HG03060 (cell line): ENCODE data around the gene ABCG1.
"Not testable (repeated sequence)": the region's sequence is repeated elsewhere in the genome, so short reads cannot be mapped to it uniquely, and the experiment has no call there.

Source experiments
- ATAC-seq: cut with Tn5 transposase; IDR thresholded peaks from one replicate; pipeline ENCODE4 v1.9.1; 2021; ENCODE audit warnings: low read depth, moderate number of reproducible peaks; ENCODE audit not compliant: unreplicated experiment

ABCG1 gene

DNA sequence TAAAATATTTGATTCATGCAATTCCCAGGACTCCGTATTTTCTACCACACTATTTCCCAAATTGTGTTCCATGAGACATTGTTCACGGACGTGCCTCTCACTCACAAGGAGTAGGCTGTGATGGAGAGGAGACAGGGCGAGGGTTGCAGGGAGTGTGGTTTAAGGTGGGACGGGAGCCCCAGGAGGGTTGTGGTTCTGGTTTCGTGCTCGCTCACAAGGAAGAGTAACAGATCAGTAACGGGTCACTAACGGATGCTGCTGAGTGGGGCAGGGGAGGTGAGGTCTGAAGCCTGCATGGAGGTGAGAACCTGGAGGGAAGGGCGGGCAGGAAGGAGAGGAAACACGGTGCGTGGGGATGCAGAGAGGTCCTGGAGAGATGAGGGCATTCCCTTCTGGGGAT is 67.5 kb downstream of the ABCG1 start:
- no peak for ATAC-seq

DNA sequence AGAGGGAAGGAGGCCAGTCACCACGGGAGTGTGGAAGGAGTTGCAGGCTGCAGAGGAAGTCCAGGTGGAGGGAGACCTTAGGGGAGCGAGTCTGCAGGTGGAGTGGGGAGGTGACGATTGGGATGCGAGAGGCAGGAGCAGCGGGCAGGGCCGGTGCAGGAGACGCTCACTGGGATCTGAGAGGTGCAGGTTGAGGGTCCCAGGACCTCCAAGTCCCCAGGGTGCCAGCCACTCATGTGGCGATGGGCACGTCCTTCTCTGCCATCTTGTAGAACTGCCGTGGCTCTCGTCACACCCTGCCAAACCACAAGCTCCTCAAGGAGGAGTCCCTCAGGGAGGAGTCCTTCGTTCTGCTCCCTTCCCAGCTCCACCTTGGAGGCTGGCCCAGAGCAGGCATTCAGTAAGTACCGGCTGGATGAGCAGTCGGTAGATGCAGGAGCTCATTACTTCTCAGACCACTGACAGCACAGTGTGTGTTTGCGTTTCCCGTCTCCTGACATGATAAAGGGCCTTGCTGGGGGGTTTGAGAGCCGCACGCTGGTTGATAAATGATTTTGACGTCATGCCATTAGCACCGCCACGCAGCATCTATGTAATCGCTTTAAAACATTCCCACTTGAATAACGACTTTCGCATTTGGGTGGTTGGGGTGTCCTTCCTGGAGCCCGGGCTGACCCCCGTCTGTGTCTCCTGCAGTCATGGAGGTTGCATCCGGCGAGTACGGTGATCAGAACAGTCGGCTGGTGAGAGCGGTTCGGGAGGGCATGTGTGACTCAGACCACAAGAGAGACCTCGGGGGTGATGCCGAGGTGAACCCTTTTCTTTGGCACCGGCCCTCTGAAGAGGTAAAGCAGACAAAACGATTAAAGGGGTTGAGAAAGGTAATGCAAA is 68.5 kb downstream of the ABCG1 start:
- ATAC-seq, result no peak

DNA sequence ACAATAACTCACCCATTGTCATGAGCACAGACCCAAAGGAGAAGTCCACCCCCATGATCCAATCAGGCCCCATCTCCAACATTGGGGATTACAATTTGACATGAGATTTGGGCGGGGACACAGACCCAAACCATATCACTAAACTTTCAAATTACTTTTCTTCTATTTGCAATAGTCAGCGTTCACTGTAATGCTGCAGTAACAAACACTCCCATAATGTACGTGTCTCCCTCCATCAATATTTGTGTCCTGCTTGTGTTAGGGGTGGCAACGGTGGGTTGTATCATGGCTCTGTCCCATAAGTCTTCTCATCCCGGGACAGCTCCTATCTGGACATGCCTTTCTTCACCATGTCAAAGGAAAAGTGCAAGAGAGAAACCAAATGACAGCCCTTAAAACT is 70.0 kb downstream of the ABCG1 start:
- no peak for ATAC-seq

DNA sequence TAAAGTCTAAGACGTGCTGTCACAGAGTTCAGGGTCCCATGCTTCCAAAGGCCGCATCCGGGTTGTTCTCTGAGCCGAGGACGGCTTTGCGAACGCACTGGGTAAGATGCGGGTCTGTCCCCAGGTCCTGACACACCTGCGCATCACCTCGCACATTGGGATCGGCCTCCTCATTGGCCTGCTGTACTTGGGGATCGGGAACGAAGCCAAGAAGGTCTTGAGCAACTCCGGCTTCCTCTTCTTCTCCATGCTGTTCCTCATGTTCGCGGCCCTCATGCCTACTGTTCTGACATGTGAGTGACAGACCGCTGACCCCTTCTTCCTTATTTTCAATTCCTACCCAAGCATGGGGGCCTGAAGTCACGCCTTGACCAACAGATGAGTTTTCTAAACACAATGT is 71.0 kb downstream of the ABCG1 start:
- ATAC-seq, result no peak

- ATAC-seq, result no peak
These were observed 71.6 kb downstream of the ABCG1 start for GRCh38 chr21:42290505-42290904.

DNA sequence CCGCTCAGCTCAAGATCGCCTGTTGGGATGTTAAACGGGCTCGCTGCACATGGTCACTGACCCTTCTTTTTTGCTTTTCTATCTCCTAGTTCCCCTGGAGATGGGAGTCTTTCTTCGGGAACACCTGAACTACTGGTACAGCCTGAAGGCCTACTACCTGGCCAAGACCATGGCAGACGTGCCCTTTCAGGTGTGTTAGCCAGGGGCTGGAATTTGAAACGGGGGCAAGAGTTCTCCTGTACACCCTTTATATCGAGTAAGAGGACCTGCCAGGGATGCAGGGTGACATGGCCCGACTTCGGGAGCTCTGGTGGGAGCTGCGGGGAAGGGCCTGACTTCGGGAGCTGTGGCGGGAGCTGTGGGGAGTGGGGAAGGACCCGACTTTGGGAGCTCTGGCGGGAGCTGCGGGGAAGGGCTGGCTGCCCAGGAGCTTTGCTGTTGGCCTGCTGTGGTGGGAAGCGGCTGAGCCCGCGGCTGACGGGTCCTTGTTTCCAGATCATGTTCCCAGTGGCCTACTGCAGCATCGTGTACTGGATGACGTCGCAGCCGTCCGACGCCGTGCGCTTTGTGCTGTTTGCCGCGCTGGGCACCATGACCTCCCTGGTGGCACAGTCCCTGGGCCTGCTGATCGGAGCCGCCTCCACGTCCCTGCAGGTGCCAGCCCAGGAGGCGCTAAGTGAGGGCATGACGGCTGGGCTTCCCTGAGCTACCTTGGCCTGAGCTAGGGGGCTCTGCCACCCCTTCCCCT is 72.2 kb downstream of the ABCG1 start:
- ATAC-seq, result no peak

- no peak for ATAC-seq
These were observed 73.0 kb downstream of the ABCG1 start for GRCh38 chr21:42291751-42292562.

DNA sequence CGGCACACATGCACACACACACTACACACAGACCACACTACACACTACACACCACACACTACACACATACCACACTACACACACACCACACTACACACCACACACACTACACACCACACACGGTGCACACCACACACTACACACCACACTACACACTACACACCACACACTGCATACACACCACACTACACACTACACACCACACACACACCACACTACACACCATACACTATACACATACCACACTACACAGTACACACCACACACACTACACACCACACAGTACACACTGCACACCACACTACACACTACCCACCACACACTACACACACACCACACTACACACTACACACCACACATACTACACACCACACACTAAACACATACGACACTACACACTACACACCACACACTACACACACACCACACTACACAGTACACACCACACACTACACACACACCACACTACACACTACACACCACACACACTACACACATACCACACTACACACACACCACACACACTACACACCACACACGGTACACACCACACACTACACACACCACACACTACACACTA is 73.7 kb downstream of the ABCG1 start:
- not testable (repeated sequence) for ATAC-seq

- no peak for ATAC-seq
These were observed 74.8 kb downstream of the ABCG1 start for GRCh38 chr21:42293649-42294272.

DNA sequence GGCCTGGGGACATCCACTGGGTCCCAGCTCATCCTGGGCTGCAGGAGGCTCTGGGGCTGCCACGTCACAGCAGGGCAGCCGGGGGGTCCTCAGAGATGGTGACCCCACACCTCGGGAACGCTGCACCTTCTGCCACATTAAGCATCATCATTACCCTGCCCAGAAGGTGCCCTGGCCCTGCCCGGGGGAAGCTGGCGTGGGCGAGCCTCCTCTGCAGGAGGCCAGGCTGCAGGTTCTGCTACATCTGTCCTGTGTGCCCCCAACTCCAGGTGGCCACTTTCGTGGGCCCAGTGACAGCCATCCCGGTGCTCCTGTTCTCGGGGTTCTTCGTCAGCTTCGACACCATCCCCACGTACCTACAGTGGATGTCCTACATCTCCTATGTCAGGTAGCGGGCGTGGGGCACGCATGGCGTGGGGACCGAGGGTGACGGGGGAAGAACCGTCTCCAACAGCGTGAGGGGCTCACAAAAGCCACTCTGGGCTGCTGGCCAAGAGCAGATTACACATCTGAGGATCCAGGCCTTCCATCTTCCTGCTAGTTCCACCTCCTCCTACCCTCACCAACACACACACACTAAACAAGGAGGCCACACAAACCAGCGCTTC is 75.4 kb downstream of the ABCG1 start:
- no peak for ATAC-seq

GRCh38 chr21:42295845-42296244 is 76.9 kb downstream of the ABCG1 start:
- no peak for ATAC-seq

GRCh38 chr21:42296501-42296900 is 77.6 kb downstream of the ABCG1 start:
- ATAC-seq, result no peak

GRCh38 chr21:42297377-42297776 is 78.4 kb downstream of the ABCG1 start:
- no peak for ATAC-seq

DNA sequence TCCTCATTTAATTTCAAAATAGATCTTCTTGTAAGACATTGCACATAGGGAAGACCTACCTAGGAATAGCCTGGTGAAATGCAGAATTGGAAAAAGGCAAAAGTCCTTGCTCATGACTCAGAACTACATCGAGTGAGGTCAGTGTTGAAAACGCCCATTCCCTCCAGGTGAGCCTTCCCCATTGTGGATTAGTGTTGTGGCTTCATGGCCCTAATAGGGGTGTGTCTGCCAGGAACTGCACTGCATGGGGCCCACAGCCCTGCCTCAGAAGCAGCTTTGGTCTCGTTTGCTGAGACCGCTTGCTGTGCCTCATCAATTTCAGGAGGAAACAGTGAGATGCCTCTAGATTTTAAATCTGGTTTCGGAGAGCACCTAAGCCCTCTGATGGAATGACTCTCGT is 79.3 kb downstream of the ABCG1 start:
- ATAC-seq, result no peak

DNA sequence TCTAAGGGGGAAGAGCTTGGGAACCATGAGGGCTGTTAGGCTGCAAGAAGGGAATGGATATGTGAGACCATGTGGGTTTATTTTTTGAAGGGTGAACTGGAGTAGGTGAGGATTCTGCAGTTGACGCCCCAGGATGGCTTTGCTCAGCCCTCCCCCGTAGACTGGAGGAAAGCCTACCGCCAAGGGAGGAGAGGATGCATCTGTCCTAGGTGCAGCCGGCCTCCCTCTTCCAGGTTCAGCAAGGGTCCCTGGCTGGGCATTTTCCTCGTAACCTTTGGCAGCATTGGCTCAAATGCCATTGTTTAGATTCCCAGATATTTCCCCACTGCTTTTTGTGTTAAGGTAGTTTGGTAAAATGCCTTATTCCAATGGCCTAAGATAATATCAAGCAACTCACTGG is 79.7 kb downstream of the ABCG1 start:
- ATAC-seq, result no peak

DNA sequence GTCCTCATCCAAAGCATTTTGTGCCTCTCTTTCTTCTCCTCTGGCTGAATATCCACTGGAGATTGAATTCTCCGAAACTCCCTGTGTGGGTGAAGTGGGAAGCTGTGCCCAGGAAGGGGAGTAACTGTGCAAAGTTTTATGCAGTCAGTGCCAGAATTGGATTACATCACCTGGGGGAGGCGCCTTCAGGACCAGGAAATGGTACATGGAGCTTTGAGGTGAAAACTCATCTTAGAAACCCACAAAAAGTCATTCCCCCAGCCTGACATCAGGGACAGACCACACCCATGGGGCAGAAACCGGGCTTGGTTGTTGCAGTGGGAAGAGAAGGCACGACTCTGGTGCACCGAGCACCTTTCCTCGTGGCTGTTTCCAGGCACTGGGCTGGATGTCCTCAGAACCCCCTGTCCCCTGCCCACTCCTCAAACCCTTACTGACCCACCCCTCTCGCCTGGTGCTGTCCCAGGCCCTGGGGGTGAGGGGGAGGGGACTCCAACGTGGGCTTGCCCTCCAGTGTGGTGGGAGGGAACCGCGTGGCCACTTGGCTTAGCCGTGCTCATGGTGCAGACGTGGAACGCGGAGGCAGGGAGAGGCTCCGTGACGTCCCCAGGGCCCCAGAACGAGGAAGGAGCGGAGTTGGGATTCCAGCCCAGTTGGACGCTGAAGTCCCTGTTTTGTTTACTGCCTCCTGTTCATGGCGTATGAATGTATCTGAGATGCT is 80.5 kb downstream of the ABCG1 start:
- ATAC-seq, result no peak

- ATAC-seq, result no peak
These were observed 81.2 kb downstream of the ABCG1 start for GRCh38 chr21:42300045-42300583.

- no peak for ATAC-seq
These were observed 82.0 kb downstream of the ABCG1 start for GRCh38 chr21:42300956-42301355.
